ENCODE results near the gene CRIM1.

GRCh38 chr2:36335597-36335996 is 20.0 kb upstream of the CRIM1 start:
- no peak for TF ChIP-seq CTCF (IDR thresholded peaks at IDR 0.05)
- TF ChIP-seq POLR2AphosphoS5 (IDR thresholded peaks at IDR 0.05), result no peak
- TF ChIP-seq POLR2A (IDR thresholded peaks at IDR 0.05; ENCODE audit: low read depth), result no peak
- TF ChIP-seq EP300 (IDR thresholded peaks at IDR 0.05), result no peak
